Endothelial cell of umbilical vein (primary cell): ENCODE data around the gene RGS10. TPM values are rescaled to one million over a fixed set of nuclear protein-coding genes. Genes with fewer than 3 reads are reported as not detected.

Experiments used
- BruUV-seq: library from RNA; stranded (reverse); fragments of 400-500 nt; replicated peaks from 2 replicates; lab custom pipeline; 2021; lab: Mats Ljungman, UMichigan
- CTCF ChIA-PET: fragments of 300-600, 350-600 bp; sonication (Branson Sonifier 250); formaldehyde crosslinking; loops from one replicate; lab custom pipeline; 2021; ENCODE audit warnings: antibody characterized with exemption, inconsistent platforms; lab: Charles Lee
- POLR2A ChIA-PET: fragments of 300-600, 350-600 bp; sonication (Branson Sonifier 250); formaldehyde crosslinking; loops from one replicate; lab custom pipeline; 2021; ENCODE audit warnings: antibody characterized with exemption, inconsistent platforms; lab: Charles Lee
- DNase-seq: peaks from one replicate; pipeline ENCODE4 v3.0.0-alpha.2; 2011; ENCODE audit warnings: low read depth, low spot score
- FAIRE-seq: peaks from 2 replicates; lab custom pipeline; 2011; peaks lifted over from hg19 to GRCh38; lab: Jason Lieb, UNC
- H2AFZ ChIP-seq: 2 replicates; pipeline ENCODE4 v1.6.0; 2012; ENCODE audit warnings: low read depth, low read length, control low read depth, inconsistent platforms
- H3K27ac ChIP-seq: 2 replicates; pipeline ENCODE4 v1.5.1; 2011; ENCODE audit warnings: low read depth, mild to moderate bottlenecking, control low read depth, low read length, moderate library complexity; ENCODE audit not compliant: insufficient read depth
- H3K27me3 ChIP-seq, 2 experiments: 2 replicates each; pipeline versions ENCODE4 v1.6.0 to v1.6.1; 2011; ENCODE audit warnings: low read length in 2 of 2, mixed read lengths in 1 of 2; ENCODE audit not compliant: control insufficient read depth in 2 of 2, insufficient read depth in 2 of 2
- H3K36me3 ChIP-seq, 2 experiments: 2 replicates in 1 of 2; 3 replicates in 1 of 2; pipeline ENCODE4 v1.5.1; 2011; ENCODE audit warnings: low read length in 2 of 2, mild to moderate bottlenecking in 1 of 2, moderate library complexity in 1 of 2; ENCODE audit not compliant: control insufficient read depth in 2 of 2, insufficient read depth in 2 of 2; ENCODE audit errors: extremely low read depth in 1 of 2
- H3K4me1 ChIP-seq: 3 replicates; pipeline ENCODE4 v1.5.1; 2011; ENCODE audit warnings: mild to moderate bottlenecking, low read length; ENCODE audit not compliant: control insufficient read depth, insufficient read depth; ENCODE audit errors: extremely low read depth
- H3K4me2 ChIP-seq: 2 replicates; pipeline ENCODE4 v1.6.1; 2011; ENCODE audit warnings: low read length, control low read depth, mixed read lengths; ENCODE audit not compliant: insufficient read depth
- H3K4me3 ChIP-seq, 3 experiments: fragments of 200-600 bp in 1 of 3; sonication (generic), shearing (Covaris generic) in 1 of 3; replicated peaks in 1 of 3; 2 replicates each; pipeline ENCODE4 v1.5.1; 2011 to 2016; ENCODE audit warnings: control low read depth in 3 of 3, low read length in 3 of 3, mild to moderate bottlenecking in 2 of 3, inconsistent platforms in 1 of 3, low read depth in 1 of 3, moderate library complexity in 1 of 3; ENCODE audit not compliant: insufficient read depth in 1 of 3
- H3K79me2 ChIP-seq: 2 replicates; pipeline ENCODE4 v1.6.0; 2012; ENCODE audit warnings: low read length, inconsistent platforms; ENCODE audit not compliant: control insufficient read depth, insufficient read depth
- H3K9ac ChIP-seq: replicated peaks from 2 replicates; pipeline ENCODE3; 2011; ENCODE audit warnings: low read length, control low read depth; ENCODE audit not compliant: insufficient read depth; ENCODE audit errors: extremely low read depth
- H3K9me1 ChIP-seq: replicated peaks from 3 replicates; pipeline ENCODE4 v1.6.0; 2011; ENCODE audit warnings: mild to moderate bottlenecking, low read length; ENCODE audit not compliant: control insufficient read depth, insufficient read depth; ENCODE audit errors: extremely low read depth
- H3K9me3 ChIP-seq: replicated peaks from 2 replicates; pipeline ENCODE4 v1.5.1; 2012; ENCODE audit warnings: low read length, inconsistent platforms; ENCODE audit not compliant: control insufficient read depth, insufficient read depth
- H4K20me1 ChIP-seq: replicated peaks from 2 replicates; pipeline ENCODE3; 2011; ENCODE audit warnings: mild to moderate bottlenecking, low read length; ENCODE audit not compliant: control insufficient read depth, insufficient read depth; ENCODE audit errors: extremely low read depth
- EZH2 ChIP-seq: IDR thresholded peaks from 2 replicates; pipeline ENCODE4 v1.6.1; 2012; ENCODE audit warnings: borderline replicate concordance, low read depth, mild to moderate bottlenecking, moderate library complexity, low read length, inconsistent platforms; ENCODE audit not compliant: severe bottlenecking
- FOS ChIP-seq: IDR thresholded peaks from 2 replicates; pipeline ENCODE4 v1.6.1; 2011; ENCODE audit warnings: mild to moderate bottlenecking, low read length, moderate library complexity, borderline replicate concordance; ENCODE audit not compliant: insufficient read depth
- GATA2 ChIP-seq: IDR thresholded peaks from 2 replicates; pipeline ENCODE4 v1.7.0; 2011; ENCODE audit warnings: low read depth, mild to moderate bottlenecking, moderate library complexity, mixed read lengths, low read length; ENCODE audit not compliant: insufficient read length, insufficient read depth
- JUN ChIP-seq: IDR thresholded peaks from 2 replicates; pipeline ENCODE4 v1.6.1; 2011; ENCODE audit warnings: borderline replicate concordance, low read depth; ENCODE audit not compliant: insufficient read length, insufficient read depth
- MYC ChIP-seq: IDR thresholded peaks from one replicate; pipeline ENCODE4 v1.6.1; 2011; ENCODE audit warnings: mild to moderate bottlenecking, low read depth, low read length
- POLR2A ChIP-seq: IDR thresholded peaks from 2 replicates; pipeline ENCODE4 v1.6.1; 2012; ENCODE audit warnings: low read depth, mild to moderate bottlenecking, control low read depth, low read length
- POLR2AphosphoS5 ChIP-seq: IDR thresholded peaks from 2 replicates; pipeline ENCODE4 v1.6.1; 2012; ENCODE audit warnings: low read depth, mild to moderate bottlenecking, control low read depth, low read length, moderate library complexity; ENCODE audit not compliant: insufficient read depth
- dilution Hi-C: fragments of 300-500 bp; cut with MboI; formaldehyde crosslinking; loops from one replicate; pipeline ENCODE4 v1.15.0; 2019; ENCODE audit warnings: low sequenced_read_pairs; ENCODE audit not compliant: extremely low pct_ligation_motif_present
- intact Hi-C: fragments of 100-400 bp; cut with micrococcal nuclease; formaldehyde crosslinking; loops from one replicate; pipeline ENCODE4 v1.10.0; 2022
- polyA plus RNA-seq, 4 experiments: library from polyadenylated mRNA; depleted of rRNA in 3 of 4; stranded (reverse) in 3 of 4; unstranded in 1 of 4; fragments of >200 nt; gene quantifications; 2 replicates each; pipeline versions ENCODE4 v1.2.1 to v1.2.3, GENCODE V29; 2011 to 2012; ENCODE audit warnings: missing spikeins in 1 of 4
- total RNA-seq: library from RNA; stranded (reverse); gene quantifications from 2 replicates; pipeline ENCODE4 v1.2.3, GENCODE V29; 2021
- TF ChIP-seq, protein P1 (sequence below), 2 donors: IDR thresholded peaks; 1 replicate in 1 of 2; 2 replicates in 1 of 2; pipeline ENCODE4 v1.5.1; 2011; ENCODE audit warnings: low read length in 2 of 2, mild to moderate bottlenecking in 2 of 2, moderate library complexity in 2 of 2, control low read depth in 1 of 2, inconsistent platforms in 1 of 2, low read depth in 1 of 2; ENCODE audit not compliant: insufficient read depth in 1 of 2; ENCODE audit errors: extremely low read depth in 1 of 2
- TF ChIP-seq, protein P2 (sequence below): IDR thresholded peaks from 2 replicates; pipeline ENCODE4 v1.6.1; 2011; ENCODE audit not compliant: insufficient read depth, insufficient read length

The RGS10 gene
- total and polyA plus RNA-seq, 2 donors (not counting 3 experiments of a cell fraction or from before 2014, with no cell fraction given) = 7.8 to 22.4 TPM

DNA sequence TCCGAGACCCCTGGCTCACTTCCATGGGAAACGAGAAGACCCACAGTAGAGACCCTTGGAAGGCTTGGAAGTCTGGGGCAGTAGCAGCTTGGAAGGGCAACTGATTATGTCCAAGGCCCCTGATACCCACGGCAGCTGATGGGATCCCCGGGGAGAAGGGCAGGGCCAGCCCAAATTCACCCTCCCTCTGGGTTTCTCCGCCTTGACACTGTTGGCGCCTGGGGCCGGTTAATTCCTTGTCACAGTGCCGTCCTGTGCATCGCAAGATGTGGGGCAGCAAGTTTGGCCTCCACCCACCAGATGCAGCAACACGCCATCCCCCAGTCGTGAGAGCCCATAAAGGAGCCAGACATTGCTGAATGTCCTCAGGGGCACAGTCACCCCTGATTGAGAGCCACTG lies 89.2 kb downstream of the RGS10 start:
- Histone ChIP-seq H3K9me1 (no peaks in the 10 kb centered on the region), H3K36me3 (peaks cover 0 to 9% of the 10 kb centered on the region in 2 experiments), H3K4me1 (no peaks in the 10 kb centered on the region), H3K4me3 (no peak overlapping the region), H3K9me3 (no peaks in the 10 kb centered on the region), H3K27me3 (no peaks in the 10 kb centered on the region), H2AFZ (no peak overlapping the region), H3K4me2 (no peak overlapping the region), H3K9ac (no peak overlapping the region), H4K20me1 (no peaks in the 10 kb centered on the region), H3K79me2 (no peaks in the 10 kb centered on the region), H3K27ac (no peak overlapping the region)
- ChIA-PET CTCF (interaction anchor here (0.9 kb wide), 1 partner anchor 247 kb away, joined by 3 read pairs; no protein-coding TSS in a partner anchor), POLR2A (no interaction called here)
- no TSS peak for BruUV-seq
- DNase-seq (no peak), FAIRE-seq (no peak)
- intact Hi-C loops (no loop called here), dilution Hi-C loops (no loop called here)
- TF ChIP-seq, protein P1, sequence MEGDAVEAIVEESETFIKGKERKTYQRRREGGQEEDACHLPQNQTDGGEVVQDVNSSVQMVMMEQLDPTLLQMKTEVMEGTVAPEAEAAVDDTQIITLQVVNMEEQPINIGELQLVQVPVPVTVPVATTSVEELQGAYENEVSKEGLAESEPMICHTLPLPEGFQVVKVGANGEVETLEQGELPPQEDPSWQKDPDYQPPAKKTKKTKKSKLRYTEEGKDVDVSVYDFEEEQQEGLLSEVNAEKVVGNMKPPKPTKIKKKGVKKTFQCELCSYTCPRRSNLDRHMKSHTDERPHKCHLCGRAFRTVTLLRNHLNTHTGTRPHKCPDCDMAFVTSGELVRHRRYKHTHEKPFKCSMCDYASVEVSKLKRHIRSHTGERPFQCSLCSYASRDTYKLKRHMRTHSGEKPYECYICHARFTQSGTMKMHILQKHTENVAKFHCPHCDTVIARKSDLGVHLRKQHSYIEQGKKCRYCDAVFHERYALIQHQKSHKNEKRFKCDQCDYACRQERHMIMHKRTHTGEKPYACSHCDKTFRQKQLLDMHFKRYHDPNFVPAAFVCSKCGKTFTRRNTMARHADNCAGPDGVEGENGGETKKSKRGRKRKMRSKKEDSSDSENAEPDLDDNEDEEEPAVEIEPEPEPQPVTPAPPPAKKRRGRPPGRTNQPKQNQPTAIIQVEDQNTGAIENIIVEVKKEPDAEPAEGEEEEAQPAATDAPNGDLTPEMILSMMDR (IDR thresholded peaks at IDR 0.05; ENCODE audit: extremely low read depth in 1 of 2, insufficient read depth in 1 of 2, low read depth in 1 of 2, low read length in 2 of 2) = no peak
- no peak for TF ChIP-seq POLR2A
- TF ChIP-seq JUN = no peak
- TF ChIP-seq, protein P2, sequence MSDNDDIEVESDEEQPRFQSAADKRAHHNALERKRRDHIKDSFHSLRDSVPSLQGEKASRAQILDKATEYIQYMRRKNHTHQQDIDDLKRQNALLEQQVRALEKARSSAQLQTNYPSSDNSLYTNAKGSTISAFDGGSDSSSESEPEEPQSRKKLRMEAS = no peak
- TF ChIP-seq GATA2 = no peak
- no peak for TF ChIP-seq MYC
- no peak for TF ChIP-seq POLR2AphosphoS5
- no peak for TF ChIP-seq FOS
- no peak for TF ChIP-seq EZH2
